Breast epithelium (tissue), 3 donors: ENCODE measurements around the gene TYROBP.

Experiments
- CTCF ChIP-seq, 3 donors: fragments of 450-650 bp; IDR thresholded peaks; one replicate each; pipeline ENCODE4 v1.5.1; 2016 to 2017; ENCODE audit warnings: antibody characterized with exemption in 3 of 3, mild to moderate bottlenecking in 3 of 3, moderate library complexity in 3 of 3
- POLR2AphosphoS5 ChIP-seq, 3 donors: sonication (generic); formaldehyde crosslinking; IDR thresholded peaks; one replicate each; pipeline ENCODE4 v1.6.1; 2017; ENCODE audit warnings: antibody characterized with exemption in 3 of 3

GRCh38 chr19:35940078-35940775, 32.1 kb upstream of the TYROBP start:
- TF ChIP-seq CTCF (IDR thresholded peaks at IDR 0.05): no peak
- no peak for TF ChIP-seq POLR2AphosphoS5 (IDR thresholded peaks at IDR 0.05)
